Stimulated activated CD8-positive, alpha-beta memory T cell treated with anti-CD3 and anti-CD28 coated beads, Interleukin-2, amount 100 ng/mL, for 1 hour (primary cell): ENCODE results near the gene PTPRG.

Source experiments
- DNase-seq, 2 donors: peaks; one replicate each; pipeline ENCODE4 v3.0.0-alpha.2; 2020; ENCODE audit warnings: low read depth in 2 of 2

The PTPRG gene

GRCh38 chr3:62110443-62111225 is 549.3 kb downstream of the PTPRG start:
- DNase-seq = no peak

GRCh38 chr3:62113092-62113491 is 551.7 kb downstream of the PTPRG start:
- no peak for DNase-seq

GRCh38 chr3:62114763-62115162 is 553.4 kb downstream of the PTPRG start:
- no peak for DNase-seq

GRCh38 chr3:62117903-62118548 is 556.7 kb downstream of the PTPRG start:
- DNase-seq = no peak

GRCh38 chr3:62119139-62119538 is 557.8 kb downstream of the PTPRG start:
- DNase-seq = no peak

- no peak for DNase-seq
These were observed 561.4 kb downstream of the PTPRG start for GRCh38 chr3:62122819-62123218.

- DNase-seq = no peak
These were observed 564.0 kb downstream of the PTPRG start for GRCh38 chr3:62125380-62125779.

GRCh38 chr3:62127116-62127515 is 565.7 kb downstream of the PTPRG start:
- DNase-seq = no peak

GRCh38 chr3:62128051-62128450 is 566.7 kb downstream of the PTPRG start:
- no peak for DNase-seq

GRCh38 chr3:62128681-62129080 is 567.3 kb downstream of the PTPRG start:
- no peak for DNase-seq

GRCh38 chr3:62131050-62131449 is 569.7 kb downstream of the PTPRG start:
- no peak for DNase-seq

GRCh38 chr3:62131620-62132019 is 570.2 kb downstream of the PTPRG start:
- DNase-seq = no peak

GRCh38 chr3:62132027-62132602 is 570.7 kb downstream of the PTPRG start:
- DNase-seq = no peak

GRCh38 chr3:62133015-62133414 is 571.6 kb downstream of the PTPRG start:
- DNase-seq = no peak

GRCh38 chr3:62134061-62134496 is 572.7 kb downstream of the PTPRG start:
- DNase-seq = no peak

- DNase-seq = no peak
These were observed 574.4 kb downstream of the PTPRG start for GRCh38 chr3:62135741-62136140.

- DNase-seq = no peak
These were observed 578.6 kb downstream of the PTPRG start for GRCh38 chr3:62139957-62140356.

GRCh38 chr3:62142331-62143085 is 581.1 kb downstream of the PTPRG start:
- DNase-seq = no peak

- no peak for DNase-seq
These were observed 582.6 kb downstream of the PTPRG start for GRCh38 chr3:62143843-62144450.

- no peak for DNase-seq
These were observed 583.1 kb downstream of the PTPRG start for GRCh38 chr3:62144482-62144881.

- no peak for DNase-seq
These were observed 583.9 kb downstream of the PTPRG start for GRCh38 chr3:62145086-62145757.
